ENCODE data around the gene DDIT3. TPM values are rescaled to one million over a fixed set of nuclear protein-coding genes. Genes with fewer than 3 reads are reported as not detected.

DDIT3 gene
- total and polyA plus RNA-seq, 2 of the 13 experiments (the other 11 are each of a cell fraction or from before 2014, with no cell fraction given), result 27.5 to 48.7 TPM

GRCh38 chr12:57487597-57488401 is 32.5 kb downstream of the DDIT3 start, which contains the start of gene MARS1 (continued):
- TF ChIP-seq ARNTL (CRISPR knock-in tag; IDR thresholded peaks at IDR 0.05) (no peak), ZNF850 (CRISPR knock-in tag; conservative IDR thresholded peaks at IDR 0.05) (no peak), ZBTB3 (CRISPR knock-in tag; IDR thresholded peaks at IDR 0.05; ENCODE audit: borderline replicate concordance, low read depth) (no peak), ZNF841 (CRISPR knock-in tag; IDR thresholded peaks at IDR 0.05; ENCODE audit: borderline replicate concordance) (no peak), FOXP4 (CRISPR knock-in tag; IDR thresholded peaks at IDR 0.05) (peak; percentile 38; the same call in 1 of the 2 replicates), ZNF782 (CRISPR knock-in tag; IDR thresholded peaks at IDR 0.05; ENCODE audit: borderline replicate concordance) (no peak), SCMH1 (CRISPR knock-in tag; IDR thresholded peaks at IDR 0.05; ENCODE audit: borderline replicate concordance) (no peak), ZBTB42 (CRISPR knock-in tag; IDR thresholded peaks at IDR 0.05) (no peak), MAFG (CRISPR knock-in tag; IDR thresholded peaks at IDR 0.05) (no peak), KDM2A (CRISPR knock-in tag; IDR thresholded peaks at IDR 0.05; ENCODE audit: borderline replicate concordance, low read depth) (peak; percentile 68; the same call in 1 of the 2 replicates), SPEN (CRISPR knock-in tag; IDR thresholded peaks at IDR 0.05; ENCODE audit: low read depth) (peak; percentile 75; the same call in 1 of the 2 replicates)
- TF ChIP-seq, protein P1, sequence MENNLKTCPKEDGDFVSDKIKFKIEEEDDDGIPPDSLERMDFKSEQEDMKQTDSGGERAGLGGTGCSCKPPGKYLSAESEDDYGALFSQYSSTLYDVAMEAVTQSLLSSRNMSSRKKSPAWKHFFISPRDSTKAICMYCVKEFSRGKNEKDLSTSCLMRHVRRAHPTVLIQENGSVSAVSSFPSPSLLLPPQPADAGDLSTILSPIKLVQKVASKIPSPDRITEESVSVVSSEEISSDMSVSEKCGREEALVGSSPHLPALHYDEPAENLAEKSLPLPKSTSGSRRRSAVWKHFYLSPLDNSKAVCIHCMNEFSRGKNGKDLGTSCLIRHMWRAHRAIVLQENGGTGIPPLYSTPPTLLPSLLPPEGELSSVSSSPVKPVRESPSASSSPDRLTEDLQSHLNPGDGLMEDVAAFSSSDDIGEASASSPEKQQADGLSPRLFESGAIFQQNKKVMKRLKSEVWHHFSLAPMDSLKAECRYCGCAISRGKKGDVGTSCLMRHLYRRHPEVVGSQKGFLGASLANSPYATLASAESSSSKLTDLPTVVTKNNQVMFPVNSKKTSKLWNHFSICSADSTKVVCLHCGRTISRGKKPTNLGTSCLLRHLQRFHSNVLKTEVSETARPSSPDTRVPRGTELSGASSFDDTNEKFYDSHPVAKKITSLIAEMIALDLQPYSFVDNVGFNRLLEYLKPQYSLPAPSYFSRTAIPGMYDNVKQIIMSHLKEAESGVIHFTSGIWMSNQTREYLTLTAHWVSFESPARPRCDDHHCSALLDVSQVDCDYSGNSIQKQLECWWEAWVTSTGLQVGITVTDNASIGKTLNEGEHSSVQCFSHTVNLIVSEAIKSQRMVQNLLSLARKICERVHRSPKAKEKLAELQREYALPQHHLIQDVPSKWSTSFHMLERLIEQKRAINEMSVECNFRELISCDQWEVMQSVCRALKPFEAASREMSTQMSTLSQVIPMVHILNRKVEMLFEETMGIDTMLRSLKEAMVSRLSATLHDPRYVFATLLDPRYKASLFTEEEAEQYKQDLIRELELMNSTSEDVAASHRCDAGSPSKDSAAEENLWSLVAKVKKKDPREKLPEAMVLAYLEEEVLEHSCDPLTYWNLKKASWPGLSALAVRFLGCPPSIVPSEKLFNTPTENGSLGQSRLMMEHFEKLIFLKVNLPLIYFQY (CRISPR knock-in tag; IDR thresholded peaks at IDR 0.05; ENCODE audit: borderline replicate concordance), result no peak
- TF ChIP-seq, protein P2, sequence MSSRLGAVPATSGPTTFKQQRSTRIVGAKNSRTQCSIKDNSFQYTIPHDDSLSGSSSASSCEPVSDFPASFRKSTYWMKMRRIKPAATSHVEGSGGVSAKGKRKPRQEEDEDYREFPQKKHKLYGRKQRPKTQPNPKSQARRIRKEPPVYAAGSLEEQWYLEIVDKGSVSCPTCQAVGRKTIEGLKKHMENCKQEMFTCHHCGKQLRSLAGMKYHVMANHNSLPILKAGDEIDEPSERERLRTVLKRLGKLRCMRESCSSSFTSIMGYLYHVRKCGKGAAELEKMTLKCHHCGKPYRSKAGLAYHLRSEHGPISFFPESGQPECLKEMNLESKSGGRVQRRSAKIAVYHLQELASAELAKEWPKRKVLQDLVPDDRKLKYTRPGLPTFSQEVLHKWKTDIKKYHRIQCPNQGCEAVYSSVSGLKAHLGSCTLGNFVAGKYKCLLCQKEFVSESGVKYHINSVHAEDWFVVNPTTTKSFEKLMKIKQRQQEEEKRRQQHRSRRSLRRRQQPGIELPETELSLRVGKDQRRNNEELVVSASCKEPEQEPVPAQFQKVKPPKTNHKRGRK (CRISPR knock-in tag; IDR thresholded peaks at IDR 0.05), result no peak

Measured in HepG2 (cell line).